RWPE2 (cell line): ENCODE measurements around the gene EFCAB10.

ENCODE experiments used
- ATAC-seq: fragments of 200-7000 bp; cut with Tn5 transposase; 3 replicates; pipeline ENCODE4 v1.9.1; 2021; ENCODE audit warnings: low read depth
- DNase-seq: peaks from one replicate; pipeline ENCODE4 v3.0.0-alpha.2; 2020; ENCODE audit warnings: low spot score
- H3K27ac ChIP-seq: fragments of 450-650 bp; 2 replicates; pipeline ENCODE4 v1.5.1; 2017; ENCODE audit warnings: mild to moderate bottlenecking; ENCODE audit not compliant: poor library complexity, severe bottlenecking
- H3K27me3 ChIP-seq: fragments of 250-450 bp; sonication (Bioruptor Pico); 2 replicates; pipeline ENCODE4 v1.5.1; 2021; ENCODE audit warnings: mild to moderate bottlenecking, moderate library complexity; ENCODE audit not compliant: insufficient read depth, poor library complexity, severe bottlenecking
- H3K36me3 ChIP-seq: fragments of 250-450 bp; sonication (Bioruptor Pico); 2 replicates; pipeline ENCODE4 v1.5.1; 2020; ENCODE audit warnings: low read depth, mild to moderate bottlenecking, moderate library complexity
- H3K4me1 ChIP-seq: fragments of 250-450 bp; sonication (Bioruptor Pico); 2 replicates; pipeline ENCODE4 v1.5.1; 2021; ENCODE audit warnings: mild to moderate bottlenecking, moderate library complexity; ENCODE audit not compliant: insufficient read depth, poor library complexity, severe bottlenecking
- H3K4me3 ChIP-seq: fragments of 250-450 bp; sonication (Bioruptor Pico); 2 replicates; pipeline ENCODE4 v1.5.1; 2021; ENCODE audit warnings: mild to moderate bottlenecking, moderate library complexity; ENCODE audit not compliant: severe bottlenecking
- H3K9me3 ChIP-seq: fragments of 250-450 bp; sonication (Bioruptor Pico); 2 replicates; pipeline ENCODE4 v1.5.1; 2021; ENCODE audit warnings: mild to moderate bottlenecking, moderate library complexity; ENCODE audit not compliant: severe bottlenecking
- CTCF ChIP-seq: fragments of 450-650 bp; IDR thresholded peaks from one replicate; pipeline ENCODE4 v1.5.1; 2017; ENCODE audit warnings: mild to moderate bottlenecking, moderate library complexity; ENCODE audit not compliant: poor library complexity, severe bottlenecking

The EFCAB10 gene

GRCh38 chr7:105614341-105614840 lies 33.1 kb upstream of the EFCAB10 start:
- Histone ChIP-seq H3K36me3 (no peaks in the 10 kb centered on the region), H3K4me1 (no peaks in the 10 kb centered on the region), H3K9me3 (no peaks in the 10 kb centered on the region), H3K4me3 (no peak overlapping the region), H3K27me3 (no peaks in the 10 kb centered on the region), H3K27ac (no peak overlapping the region)
- DNase-seq (no peak), ATAC-seq (no peak)
- no peak for TF ChIP-seq CTCF

- Histone ChIP-seq H3K36me3 (no peaks in the 10 kb centered on the region), H3K27ac (no peak overlapping the region), H3K27me3 (no peaks in the 10 kb centered on the region), H3K4me3 (no peak overlapping the region), H3K9me3 (no peaks in the 10 kb centered on the region), H3K4me1 (no peaks in the 10 kb centered on the region)
- no peak for TF ChIP-seq CTCF
- ATAC-seq: no peak
- no peak for DNase-seq
Observed at GRCh38 chr7:105613611-105614330, 32.5 kb upstream of the EFCAB10 start.

GRCh38 chr7:105612806-105613205 lies 31.5 kb upstream of the EFCAB10 start:
- no peak for DNase-seq
- H3K27me3 ChIP-seq: no peaks in the 10 kb centered on the region
- no peak overlapping the region for H3K27ac ChIP-seq
- H3K9me3 ChIP-seq: no peaks in the 10 kb centered on the region
- H3K4me1 ChIP-seq: no peaks in the 10 kb centered on the region
- no peak for ATAC-seq
- H3K4me3 ChIP-seq: no peak overlapping the region
- no peak for TF ChIP-seq CTCF
- no peaks in the 10 kb centered on the region for H3K36me3 ChIP-seq

- H3K27ac ChIP-seq: no peak overlapping the region
Observed at GRCh38 chr7:105611856-105612775, 30.8 kb upstream of the EFCAB10 start.

More at GRCh38 chr7:105611856-105612775, 30.8 kb upstream of the EFCAB10 start:
- Histone ChIP-seq H3K36me3 (no peaks in the 10 kb centered on the region), H3K4me1 (no peaks in the 10 kb centered on the region), H3K27me3 (no peaks in the 10 kb centered on the region), H3K9me3 (no peaks in the 10 kb centered on the region), H3K4me3 (no peak overlapping the region)
- no peak for DNase-seq
- TF ChIP-seq CTCF: no peak
- peak; percentile 23; the same call in 2 of the 3 replicates for ATAC-seq
